Skeletal muscle tissue (tissue), 4 donors: ENCODE data around the gene RBM24. TPM values are rescaled to one million over a fixed set of nuclear protein-coding genes. Genes with fewer than 3 reads are reported as not detected.
A peak's percentile ranks its signal among the peaks of the same experiment; 100 is the strongest.

Source experiments
- H3K27ac ChIP-seq: one replicate; pipeline ENCODE4 v1.7.0; 2013; ENCODE audit warnings: mild to moderate bottlenecking, low read depth, low read length, inconsistent platforms
- H3K27me3 ChIP-seq, 3 donors: one replicate each; pipeline ENCODE4 v1.7.0; 2013; ENCODE audit warnings: low read length in 3 of 3; ENCODE audit not compliant: control insufficient read depth in 3 of 3, insufficient read depth in 3 of 3
- H3K36me3 ChIP-seq, 3 donors: one replicate each; pipeline ENCODE4 v1.7.0; 2013; ENCODE audit warnings: low read length in 3 of 3; ENCODE audit not compliant: control insufficient read depth in 3 of 3, insufficient read depth in 3 of 3
- H3K4me1 ChIP-seq, 3 donors: one replicate each; pipeline ENCODE4 v1.7.0; 2013; ENCODE audit warnings: low read length in 3 of 3, mild to moderate bottlenecking in 3 of 3; ENCODE audit not compliant: control insufficient read depth in 3 of 3, insufficient read depth in 3 of 3
- H3K4me3 ChIP-seq, 3 donors: one replicate each; pipeline ENCODE4 v1.7.0; 2013; ENCODE audit warnings: low read length in 3 of 3
- H3K9ac ChIP-seq, 3 donors: one replicate each; pipeline ENCODE4 v1.7.0; 2013; ENCODE audit warnings: low read length in 3 of 3, mild to moderate bottlenecking in 3 of 3, moderate library complexity in 2 of 3, low read depth in 1 of 3
- H3K9me3 ChIP-seq, 3 donors: one replicate each; pipeline ENCODE4 v1.7.0; 2013; ENCODE audit warnings: low read length in 3 of 3; ENCODE audit not compliant: control insufficient read depth in 3 of 3
- total RNA-seq: library from RNA; depleted of rRNA; stranded (reverse); fragments of >200 nt; gene quantifications from one replicate; pipeline ENCODE4 v1.2.3, GENCODE V29; 2014
- donor health status: Osteomylitis.

RBM24 gene
- total RNA-seq, 1 donor from 2014 or later = 116 TPM

DNA sequence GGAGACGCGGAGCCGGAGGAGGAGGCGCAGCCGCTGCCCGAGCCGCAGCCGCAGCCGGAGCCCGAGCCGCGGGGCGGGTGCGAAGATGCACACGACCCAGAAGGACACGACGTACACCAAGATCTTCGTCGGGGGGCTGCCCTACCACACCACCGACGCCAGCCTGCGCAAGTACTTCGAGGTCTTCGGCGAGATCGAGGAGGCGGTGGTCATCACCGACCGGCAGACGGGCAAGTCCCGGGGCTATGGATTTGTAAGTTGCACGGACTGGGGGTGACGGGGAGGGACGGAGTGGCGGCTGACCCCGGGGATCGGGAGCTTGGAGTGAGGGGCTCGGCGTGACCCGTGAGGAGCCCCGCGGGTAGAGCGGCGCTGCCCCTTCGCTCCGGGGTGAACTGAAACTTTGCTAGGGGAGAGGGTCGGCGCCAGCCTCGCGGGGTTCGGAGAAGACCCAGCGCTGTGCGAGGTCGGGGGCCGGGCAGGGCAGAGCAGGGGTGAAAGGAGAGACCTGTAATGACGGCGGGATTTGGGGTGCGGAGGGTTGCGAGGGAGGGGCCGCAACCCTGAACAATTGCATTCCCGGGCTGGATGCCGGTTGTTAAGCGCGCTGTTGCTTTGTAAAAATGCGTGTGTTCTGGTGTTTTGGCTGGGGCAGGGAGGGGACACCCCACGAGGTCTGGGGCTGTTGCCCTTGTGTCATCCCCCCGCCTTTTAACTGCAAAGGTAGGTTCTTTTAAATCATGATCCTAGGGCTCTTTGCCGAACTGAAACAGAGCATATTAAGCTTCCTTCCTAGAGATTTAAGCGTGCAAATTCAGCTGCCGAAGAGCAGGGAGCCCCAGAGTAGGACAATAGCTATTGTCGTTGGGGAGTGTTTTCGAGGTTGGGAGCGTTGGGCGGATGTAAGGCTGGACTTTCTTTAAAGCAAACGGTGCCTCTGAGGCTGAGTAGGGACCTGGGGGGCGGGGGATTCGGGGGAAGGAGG is 628 bp downstream of the RBM24 start:
- Histone ChIP-seq H3K27me3 (no peaks in the 10 kb centered on the region), H3K4me3 (peak overlapping the region; percentile 66 to 95 (median 92)), H3K36me3 (peaks cover 23 to 35% (median 34%) of the 10 kb centered on the region in 3 donors), H3K4me1 (peaks cover 2 to 20% (median 10%) of the 10 kb centered on the region in 3 donors), H3K9me3 (no peaks in the 10 kb centered on the region), H3K9ac (peak overlapping the region; percentile 77 to 98 (median 97)), H3K27ac (peak overlapping the region; percentile 99)

- Histone ChIP-seq H3K27ac (peak overlapping the region; percentile 99), H3K4me1 (peaks cover 2 to 15% (median 14%) of the 10 kb centered on the region in 3 donors), H3K9me3 (no peaks in the 10 kb centered on the region), H3K9ac (peak overlapping the region; percentile 76 to 98 (median 87)), H3K36me3 (peaks cover 23 to 40% (median 36%) of the 10 kb centered on the region in 3 donors), H3K27me3 (no peaks in the 10 kb centered on the region), H3K4me3 (peak overlapping the region; percentile 66 to 95 (median 92))
These were observed 1.9 kb downstream of the RBM24 start for GRCh38 chr6:17283074-17283473.

GRCh38 chr6:17289630-17290061 is 8.5 kb downstream of the RBM24 start:
- Histone ChIP-seq H3K36me3 (peaks cover 24 to 46% (median 29%) of the 10 kb centered on the region in 3 donors), H3K27ac (peak overlapping the region; percentile 99), H3K4me1 (peaks cover 7 to 28% (median 24%) of the 10 kb centered on the region in 3 donors), H3K9me3 (no peaks in the 10 kb centered on the region), H3K9ac (peak overlapping the region; percentile 66 to 88 (median 85)), H3K27me3 (no peaks in the 10 kb centered on the region), H3K4me3 (peak overlapping the region; percentile 67 to 74 (median 71))

DNA sequence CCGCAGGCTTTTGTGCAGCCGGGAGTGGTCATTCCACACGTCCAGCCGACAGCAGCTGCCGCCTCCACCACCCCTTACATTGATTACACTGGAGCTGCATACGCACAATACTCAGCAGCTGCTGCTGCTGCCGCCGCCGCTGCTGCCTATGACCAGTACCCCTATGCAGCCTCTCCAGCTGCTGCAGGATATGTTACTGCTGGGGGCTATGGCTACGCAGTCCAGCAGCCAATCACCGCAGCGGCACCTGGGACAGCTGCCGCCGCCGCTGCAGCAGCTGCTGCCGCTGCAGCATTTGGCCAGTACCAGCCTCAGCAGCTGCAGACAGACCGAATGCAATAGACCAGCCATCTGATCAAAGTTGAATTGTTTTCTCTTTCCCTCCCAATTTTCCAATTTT is 10.6 kb downstream of the RBM24 start:
- H3K36me3 ChIP-seq = peaks cover 14 to 25% (median 14%) of the 10 kb centered on the region in 3 donors
- peak overlapping the region; percentile 99 for H3K27ac ChIP-seq
- H3K9ac ChIP-seq = peak overlapping the region; percentile 61 to 85 (median 79)
- no peaks in the 10 kb centered on the region for H3K27me3 ChIP-seq
- no peaks in the 10 kb centered on the region for H3K9me3 ChIP-seq
- peak overlapping the region; percentile 67 to 74 (median 71) for H3K4me3 ChIP-seq
- peaks cover 4 to 28% (median 19%) of the 10 kb centered on the region in 3 donors for H3K4me1 ChIP-seq

GRCh38 chr6:17292600-17293133 is 11.5 kb downstream of the RBM24 start:
- H3K27ac ChIP-seq = peak overlapping the region; percentile 99

DNA sequence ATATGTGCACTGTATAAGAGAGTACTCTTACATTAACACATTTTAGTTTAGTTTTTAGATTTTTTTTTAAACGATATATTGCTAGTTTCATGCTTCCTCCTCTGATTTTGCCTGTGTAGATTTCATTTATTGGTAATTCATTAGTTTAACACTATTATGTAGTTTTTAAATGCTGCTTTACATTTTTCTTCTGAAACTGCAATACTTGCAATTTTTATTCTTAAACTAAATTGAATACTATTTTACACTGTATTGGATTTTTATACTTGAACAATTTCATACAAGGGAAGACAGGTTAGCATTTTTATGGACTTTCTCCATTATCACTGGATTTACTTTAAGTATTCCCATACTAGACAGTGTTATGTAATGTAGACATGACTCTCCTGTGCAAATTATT is 12.2 kb downstream of the RBM24 start:
- Histone ChIP-seq H3K36me3 (peaks cover 12 to 20% (median 13%) of the 10 kb centered on the region in 3 donors), H3K9me3 (no peaks in the 10 kb centered on the region), H3K4me1 (peaks cover 6 to 20% (median 18%) of the 10 kb centered on the region in 3 donors), H3K4me3 (no peak overlapping the region), H3K9ac (no peak overlapping the region), H3K27me3 (no peaks in the 10 kb centered on the region), H3K27ac (peak overlapping the region; percentile 99)

More at GRCh38 chr6:17292600-17293133, 11.5 kb downstream of the RBM24 start:
- Histone ChIP-seq H3K36me3 (peaks cover 14 to 25% (median 14%) of the 10 kb centered on the region in 3 donors), H3K27me3 (no peaks in the 10 kb centered on the region), H3K9me3 (no peaks in the 10 kb centered on the region), H3K4me3 (peak overlapping the region in 2 of 3 donors; percentile 16 to 67), H3K9ac (peak overlapping the region in 1 of 3 donors; percentile 61), H3K4me1 (peaks cover 4 to 22% (median 18%) of the 10 kb centered on the region in 3 donors)

DNA sequence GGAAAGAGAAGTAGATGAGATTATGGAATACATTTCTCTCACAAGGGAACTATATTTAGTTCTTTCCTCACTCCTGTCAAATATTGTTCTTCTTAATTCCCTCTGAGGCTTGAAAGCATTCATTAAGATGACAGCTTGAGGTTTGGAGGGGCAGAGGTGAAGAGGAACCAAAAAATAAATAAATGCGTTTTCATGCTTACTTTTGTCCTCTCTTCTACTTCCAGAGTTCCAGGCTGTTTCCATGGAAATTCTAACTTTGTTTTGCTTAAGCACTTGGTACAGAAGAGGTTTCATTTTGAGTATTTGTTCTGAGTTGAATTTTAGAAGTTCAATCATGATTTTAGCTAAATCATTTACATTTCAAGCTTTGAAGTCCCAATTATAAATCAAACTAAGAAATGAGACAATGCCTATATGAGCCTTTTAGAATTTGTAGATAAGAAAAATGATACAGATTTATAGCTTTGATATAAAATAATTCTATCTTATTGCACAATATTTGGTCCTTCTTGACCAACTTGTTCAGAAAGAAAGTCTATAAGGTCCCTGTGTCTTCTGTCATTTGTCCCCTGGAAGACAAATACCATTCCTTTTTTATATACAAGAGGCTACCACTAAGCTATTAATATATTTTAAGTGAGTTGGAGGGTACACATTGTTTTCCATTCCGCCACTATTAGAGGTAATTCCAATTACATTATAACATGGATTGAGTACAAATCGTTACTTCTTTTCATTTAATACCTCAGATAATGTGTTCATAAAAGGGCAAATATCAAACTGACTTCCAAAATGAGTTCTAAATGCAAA is 16.3 kb downstream of the RBM24 start:
- no peak overlapping the region for H3K9ac ChIP-seq
- peak overlapping the region in 1 of 3 donors; percentile 9 for H3K4me3 ChIP-seq
- H3K27ac ChIP-seq = peak overlapping the region; percentile 84
- H3K4me1 ChIP-seq = peaks cover 2 to 6% (median 5%) of the 10 kb centered on the region in 3 donors
- no peaks in the 10 kb centered on the region for H3K27me3 ChIP-seq
- H3K36me3 ChIP-seq = peaks cover 2 to 4% (median 2%) of the 10 kb centered on the region in 3 donors
- H3K9me3 ChIP-seq = no peaks in the 10 kb centered on the region

DNA sequence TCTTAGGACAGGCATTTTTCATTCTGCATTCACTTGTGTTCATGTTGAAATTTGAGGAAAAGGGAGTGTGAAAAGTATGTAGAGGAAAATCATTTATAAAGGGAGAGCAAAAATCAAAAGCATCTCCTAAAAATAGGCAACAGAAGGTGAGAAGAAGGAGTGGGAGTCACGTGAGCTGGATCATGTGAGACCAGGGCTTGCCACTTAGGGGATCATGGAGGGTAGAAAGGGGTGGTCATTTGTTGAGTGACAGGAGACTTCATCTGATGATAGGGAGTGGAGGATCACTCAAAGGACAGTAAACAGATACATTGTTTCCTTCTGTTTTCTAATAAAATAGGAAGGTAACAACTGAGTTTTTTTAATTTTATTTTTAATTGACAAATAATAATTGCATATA is 17.1 kb downstream of the RBM24 start:
- Histone ChIP-seq H3K36me3 (no peaks in the 10 kb centered on the region), H3K9me3 (no peaks in the 10 kb centered on the region), H3K9ac (no peak overlapping the region), H3K27ac (peak overlapping the region; percentile 84), H3K4me1 (peaks cover 0 to 3% (median 2%) of the 10 kb centered on the region in 3 donors), H3K27me3 (no peaks in the 10 kb centered on the region), H3K4me3 (no peak overlapping the region)

GRCh38 chr6:17299222-17299621 is 18.1 kb downstream of the RBM24 start:
- no peak overlapping the region for H3K9ac ChIP-seq
- H3K27ac ChIP-seq = peak overlapping the region; percentile 74
- no peaks in the 10 kb centered on the region for H3K9me3 ChIP-seq
- H3K27me3 ChIP-seq = no peaks in the 10 kb centered on the region
- no peak overlapping the region for H3K4me3 ChIP-seq
- H3K4me1 ChIP-seq = peaks cover 0 to 3% (median 2%) of the 10 kb centered on the region in 3 donors
- no peaks in the 10 kb centered on the region for H3K36me3 ChIP-seq
